Uterus (tissue), 2 donors: Measurements from ENCODE around the gene GNAO1.

Experiments used
- CTCF ChIP-seq, 4 experiments: fragments of 200-600 bp in 2 of 4; fragments of 450-650 bp in 2 of 4; sonication (generic) in 2 of 4; IDR thresholded peaks; one replicate each; pipeline ENCODE4 v1.5.1; 2016 to 2019; ENCODE audit warnings: antibody characterized with exemption in 4 of 4, mild to moderate bottlenecking in 2 of 4, moderate library complexity in 1 of 4
- POLR2A ChIP-seq, 2 donors: fragments of 450-650 bp; IDR thresholded peaks; one replicate each; pipeline ENCODE4 v1.6.1; 2016; ENCODE audit warnings: antibody characterized with exemption in 2 of 2, mild to moderate bottlenecking in 1 of 2, moderate library complexity in 1 of 2

- TF ChIP-seq CTCF (IDR thresholded peaks at IDR 0.05), result no peak
- no peak for TF ChIP-seq POLR2A (IDR thresholded peaks at IDR 0.05)
Observed at GRCh38 chr16:56382459-56382858, 191.2 kb downstream of the GNAO1 start.
